GM12801 (cell line): ENCODE results near the gene GLOD4.

Source experiments
- TF ChIP-seq, protein P1 (sequence below): IDR thresholded peaks from one replicate; pipeline ENCODE4 v1.5.1; 2011; ENCODE audit warnings: control low read depth; ENCODE audit not compliant: insufficient read length; ENCODE audit errors: extremely low read depth

The GLOD4 gene

GRCh38 chr17:791829-792228 lies 9.7 kb upstream of the GLOD4 start:
- TF ChIP-seq, protein P1, sequence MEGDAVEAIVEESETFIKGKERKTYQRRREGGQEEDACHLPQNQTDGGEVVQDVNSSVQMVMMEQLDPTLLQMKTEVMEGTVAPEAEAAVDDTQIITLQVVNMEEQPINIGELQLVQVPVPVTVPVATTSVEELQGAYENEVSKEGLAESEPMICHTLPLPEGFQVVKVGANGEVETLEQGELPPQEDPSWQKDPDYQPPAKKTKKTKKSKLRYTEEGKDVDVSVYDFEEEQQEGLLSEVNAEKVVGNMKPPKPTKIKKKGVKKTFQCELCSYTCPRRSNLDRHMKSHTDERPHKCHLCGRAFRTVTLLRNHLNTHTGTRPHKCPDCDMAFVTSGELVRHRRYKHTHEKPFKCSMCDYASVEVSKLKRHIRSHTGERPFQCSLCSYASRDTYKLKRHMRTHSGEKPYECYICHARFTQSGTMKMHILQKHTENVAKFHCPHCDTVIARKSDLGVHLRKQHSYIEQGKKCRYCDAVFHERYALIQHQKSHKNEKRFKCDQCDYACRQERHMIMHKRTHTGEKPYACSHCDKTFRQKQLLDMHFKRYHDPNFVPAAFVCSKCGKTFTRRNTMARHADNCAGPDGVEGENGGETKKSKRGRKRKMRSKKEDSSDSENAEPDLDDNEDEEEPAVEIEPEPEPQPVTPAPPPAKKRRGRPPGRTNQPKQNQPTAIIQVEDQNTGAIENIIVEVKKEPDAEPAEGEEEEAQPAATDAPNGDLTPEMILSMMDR, result no peak

GRCh38 chr17:789160-789840 lies 7.2 kb upstream of the GLOD4 start:
- TF ChIP-seq, protein P1, result no peak

DNA sequence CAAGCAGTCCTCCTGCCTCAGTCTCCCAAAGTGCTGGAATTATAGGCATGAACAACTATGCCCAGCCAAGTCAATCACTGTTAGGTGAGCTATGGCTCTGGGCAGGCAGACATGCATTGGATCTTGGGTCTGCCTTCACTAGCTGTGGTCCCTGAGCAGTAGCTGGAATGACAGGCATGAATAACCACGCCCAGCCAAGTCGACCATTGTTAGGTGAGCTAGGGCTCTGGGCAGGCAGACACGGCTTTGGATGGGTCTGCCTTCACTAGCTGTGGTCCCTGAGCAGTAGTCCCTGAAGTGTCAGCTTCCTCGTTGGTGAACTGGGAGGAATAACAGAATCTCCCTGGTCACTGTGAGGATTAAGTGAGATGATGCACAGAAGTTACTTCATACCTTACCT lies 6.5 kb upstream of the GLOD4 start:
- TF ChIP-seq, protein P1, result no peak

- TF ChIP-seq, protein P1, result no peak
Measured at GRCh38 chr17:787641-788221, 5.7 kb upstream of the GLOD4 start.

DNA sequence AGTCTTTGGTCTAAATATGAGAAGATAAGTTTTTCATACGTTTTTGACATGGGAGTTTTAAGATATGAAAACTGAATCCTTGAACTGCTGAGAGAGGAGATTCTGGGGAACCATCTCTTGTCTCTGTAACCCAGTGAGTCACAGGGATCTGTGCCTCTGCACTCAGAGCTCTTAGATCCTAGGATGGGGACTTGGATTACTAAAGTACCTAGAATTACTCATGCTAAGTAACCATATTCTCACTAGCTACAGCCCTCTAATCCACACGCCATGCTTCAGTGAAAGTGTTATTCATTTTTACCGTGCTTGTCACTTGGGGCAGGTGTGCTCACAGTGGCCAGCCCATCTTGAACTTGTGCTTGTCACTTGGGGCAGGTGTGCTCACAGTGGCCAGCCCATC lies 2.1 kb upstream of the GLOD4 start:
- TF ChIP-seq, protein P1, result no peak

GRCh38 chr17:778096-778495 lies 4.0 kb downstream of the GLOD4 start:
- TF ChIP-seq, protein P1, result no peak

GRCh38 chr17:774313-774584 lies 7.8 kb downstream of the GLOD4 start:
- TF ChIP-seq, protein P1, result no peak
